ENCODE results near the gene SCTR. TPM values are rescaled to one million over a fixed set of nuclear protein-coding genes. Genes with fewer than 3 reads are reported as not detected.
A peak's percentile ranks its signal among the peaks of the same experiment; 100 is the strongest.

The SCTR gene
- total RNA-seq, 2 experiments from 2014 or later: not detected

GRCh38 chr2:119483896-119484718 is 40.2 kb downstream of the SCTR start:
- Mint-ChIP-seq H3K27me3 (ENCODE audit: low read depth) (peaks cover 2% of the 10 kb centered on the region), H3K4me1 (ENCODE audit: low read depth) (no peaks in the 10 kb centered on the region), H3K27ac (no peak overlapping the region), H3K36me3 (ENCODE audit: low read depth) (no peaks in the 10 kb centered on the region), H3K9me3 (ENCODE audit: insufficient read depth) (no peaks in the 10 kb centered on the region), H3K4me3 (no peak overlapping the region)
- ATAC-seq (no peak), DNase-seq (no peak)
- ChIA-PET CTCF (interaction anchor here (0.7 kb wide), 1 partner anchor 14 kb away, joined by 3 read pairs; no protein-coding TSS in a partner anchor), POLR2A (no interaction called here)

GRCh38 chr2:119483395-119483753 is 40.9 kb downstream of the SCTR start:
- ChIA-PET POLR2A (no interaction called here), CTCF (interaction anchor here (0.7 kb wide), 1 partner anchor 14 kb away, joined by 3 read pairs; no protein-coding TSS in a partner anchor)
- DNase-seq (no peak), ATAC-seq (no peak)
- Mint-ChIP-seq H3K4me3 (no peak overlapping the region), H3K9me3 (ENCODE audit: insufficient read depth) (no peaks in the 10 kb centered on the region), H3K36me3 (ENCODE audit: low read depth) (no peaks in the 10 kb centered on the region), H3K27me3 (ENCODE audit: low read depth) (peaks cover 2% of the 10 kb centered on the region), H3K27ac (no peak overlapping the region), H3K4me1 (ENCODE audit: low read depth) (no peaks in the 10 kb centered on the region)

GRCh38 chr2:119482481-119483394 is 41.5 kb downstream of the SCTR start:
- H3K36me3 Mint-ChIP-seq (ENCODE audit: low read depth): no peaks in the 10 kb centered on the region
- CTCF ChIA-PET: no interaction called here

GRCh38 chr2:119481501-119482455 is 42.5 kb downstream of the SCTR start:
- DNase-seq (no peak), ATAC-seq (no peak)
- Mint-ChIP-seq H3K4me1 (ENCODE audit: low read depth) (no peaks in the 10 kb centered on the region), H3K36me3 (ENCODE audit: low read depth) (no peaks in the 10 kb centered on the region), H3K4me3 (no peak overlapping the region), H3K27me3 (ENCODE audit: low read depth) (peaks cover 2% of the 10 kb centered on the region), H3K9me3 (ENCODE audit: insufficient read depth) (no peaks in the 10 kb centered on the region), H3K27ac (no peak overlapping the region)
- ChIA-PET POLR2A (no interaction called here), CTCF (interaction anchor here (1.8 kb wide), 1 partner anchor 600 kb away, joined by 5 read pairs; no protein-coding TSS in a partner anchor)

More at GRCh38 chr2:119482481-119483394, 41.5 kb downstream of the SCTR start:
- H3K4me1 Mint-ChIP-seq (ENCODE audit: low read depth): no peaks in the 10 kb centered on the region
- POLR2A ChIA-PET: no interaction called here
- DNase-seq (no peak), ATAC-seq (no peak)
- no peaks in the 10 kb centered on the region for H3K9me3 Mint-ChIP-seq (ENCODE audit: insufficient read depth)
- H3K4me3 Mint-ChIP-seq: no peak overlapping the region
- no peak overlapping the region for H3K27ac Mint-ChIP-seq
- H3K27me3 Mint-ChIP-seq (ENCODE audit: low read depth): peaks cover 2% of the 10 kb centered on the region

- ATAC-seq (no peak), DNase-seq (no peak)
- H3K36me3 Mint-ChIP-seq (ENCODE audit: low read depth): no peaks in the 10 kb centered on the region
- no peak overlapping the region for H3K27ac Mint-ChIP-seq
- H3K27me3 Mint-ChIP-seq (ENCODE audit: low read depth): no peaks in the 10 kb centered on the region
- ChIA-PET CTCF (interaction anchor here (1.8 kb wide), 1 partner anchor 599 kb away, joined by 5 read pairs; no protein-coding TSS in a partner anchor), POLR2A (no interaction called here)
- no peaks in the 10 kb centered on the region for H3K4me1 Mint-ChIP-seq (ENCODE audit: low read depth)
- no peak overlapping the region for H3K4me3 Mint-ChIP-seq
- no peaks in the 10 kb centered on the region for H3K9me3 Mint-ChIP-seq (ENCODE audit: insufficient read depth)
Observed at GRCh38 chr2:119480718-119481142, 43.6 kb downstream of the SCTR start.

GRCh38 chr2:119480184-119480583 is 44.1 kb downstream of the SCTR start:
- no peaks in the 10 kb centered on the region for H3K36me3 Mint-ChIP-seq (ENCODE audit: low read depth)
- no peaks in the 10 kb centered on the region for H3K9me3 Mint-ChIP-seq (ENCODE audit: insufficient read depth)
- ATAC-seq: no peak
- H3K27ac Mint-ChIP-seq: no peak overlapping the region
- H3K4me3 Mint-ChIP-seq: no peak overlapping the region
- no peaks in the 10 kb centered on the region for H3K4me1 Mint-ChIP-seq (ENCODE audit: low read depth)
- DNase-seq: no peak
- no peaks in the 10 kb centered on the region for H3K27me3 Mint-ChIP-seq (ENCODE audit: low read depth)
- POLR2A ChIA-PET: no interaction called here
- CTCF ChIA-PET: interaction anchor here (1.5 to 1.8 kb wide), 2 partner anchors 74 to 599 kb away, joined by 3 to 5 read pairs; no protein-coding TSS in a partner anchor

GRCh38 chr2:119478978-119479295 is 45.3 kb downstream of the SCTR start:
- Mint-ChIP-seq H3K9me3 (ENCODE audit: insufficient read depth) (no peaks in the 10 kb centered on the region), H3K4me1 (ENCODE audit: low read depth) (no peaks in the 10 kb centered on the region), H3K4me3 (no peak overlapping the region), H3K27ac (no peak overlapping the region), H3K27me3 (ENCODE audit: low read depth) (no peaks in the 10 kb centered on the region), H3K36me3 (ENCODE audit: low read depth) (no peaks in the 10 kb centered on the region)
- CTCF ChIA-PET: interaction anchor here (1.5 kb wide), 1 partner anchor 72 kb away, joined by 3 read pairs; no protein-coding TSS in a partner anchor
- DNase-seq: no peak
- POLR2A ChIA-PET: no interaction called here
- no peak for ATAC-seq

GRCh38 chr2:119478188-119478977 is 45.9 kb downstream of the SCTR start:
- H3K4me1 Mint-ChIP-seq (ENCODE audit: low read depth): no peaks in the 10 kb centered on the region
- DNase-seq (no peak), ATAC-seq (no peak)
- ChIA-PET POLR2A (no interaction called here), CTCF (interaction anchor here (1.5 to 3.0 kb wide), 2 partner anchors 9 to 72 kb away, joined by 3 to 25 read pairs; no protein-coding TSS in a partner anchor)
- H3K27me3 Mint-ChIP-seq (ENCODE audit: low read depth): no peaks in the 10 kb centered on the region
- no peak overlapping the region for H3K27ac Mint-ChIP-seq
- H3K4me3 Mint-ChIP-seq: no peak overlapping the region
- H3K9me3 Mint-ChIP-seq (ENCODE audit: insufficient read depth): no peaks in the 10 kb centered on the region
- no peaks in the 10 kb centered on the region for H3K36me3 Mint-ChIP-seq (ENCODE audit: low read depth)

GRCh38 chr2:119477113-119477505 is 47.2 kb downstream of the SCTR start:
- no peak overlapping the region for H3K4me3 Mint-ChIP-seq
- H3K4me1 Mint-ChIP-seq (ENCODE audit: low read depth): no peaks in the 10 kb centered on the region
- no peaks in the 10 kb centered on the region for H3K9me3 Mint-ChIP-seq (ENCODE audit: insufficient read depth)
- no peaks in the 10 kb centered on the region for H3K36me3 Mint-ChIP-seq (ENCODE audit: low read depth)
- ChIA-PET CTCF (interaction anchor here (0.8 to 3.0 kb wide), 14 partner anchors 10 to 595 kb away, joined by 3 to 25 read pairs (median 4); no protein-coding TSS in a partner anchor), POLR2A (no interaction called here)
- ATAC-seq (no peak), DNase-seq (no peak)
- H3K27me3 Mint-ChIP-seq (ENCODE audit: low read depth): no peaks in the 10 kb centered on the region
- no peak overlapping the region for H3K27ac Mint-ChIP-seq

- no peaks in the 10 kb centered on the region for H3K9me3 Mint-ChIP-seq (ENCODE audit: insufficient read depth)
- H3K36me3 Mint-ChIP-seq (ENCODE audit: low read depth): no peaks in the 10 kb centered on the region
- DNase-seq: peak; percentile 46
- ChIA-PET CTCF (interaction anchor here (0.8 to 3.0 kb wide), 15 partner anchors 11 to 594 kb away, joined by 3 to 25 read pairs (median 4); no protein-coding TSS in a partner anchor), POLR2A (no interaction called here)
- H3K27ac Mint-ChIP-seq: no peak overlapping the region
- H3K4me3 Mint-ChIP-seq: no peak overlapping the region
- peak; percentile 83 for ATAC-seq
- no peaks in the 10 kb centered on the region for H3K4me1 Mint-ChIP-seq (ENCODE audit: low read depth)
- H3K27me3 Mint-ChIP-seq (ENCODE audit: low read depth): no peaks in the 10 kb centered on the region
Observed at GRCh38 chr2:119476301-119477112, 47.8 kb downstream of the SCTR start.

Measured in activated CD8-positive, alpha-beta T cell treated with anti-CD3 and anti-CD28 coated beads, Interleukin-2, amount 10 ng/mL, durations not matched to agents 7 days and 5 days (primary cell).